GM19351 (cell line): ENCODE results near the gene EEA1.

ENCODE experiments used
- ATAC-seq: cut with Tn5 transposase; IDR thresholded peaks from one replicate; pipeline ENCODE4 v1.9.1; 2021; ENCODE audit warnings: mild to moderate bottlenecking, moderate library complexity; ENCODE audit not compliant: unreplicated experiment

The EEA1 gene

DNA sequence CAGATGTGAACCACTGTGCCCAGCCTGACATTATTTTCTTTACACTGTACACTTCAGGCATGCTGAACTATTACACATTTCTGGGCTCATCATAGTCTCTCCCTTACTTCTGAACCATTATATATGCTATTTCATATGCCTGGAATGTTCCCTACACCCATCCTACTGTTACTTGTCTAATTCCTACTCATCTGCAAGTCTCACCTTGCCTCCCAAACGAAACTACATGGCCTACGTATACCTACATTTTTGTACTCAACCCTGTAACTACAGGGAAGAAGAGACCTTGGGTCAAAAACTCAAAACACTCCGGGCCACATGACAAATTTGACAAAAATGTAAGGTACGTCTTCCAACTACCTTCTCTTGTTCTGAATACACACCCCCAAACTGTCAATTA lies 9.5 kb upstream of the EEA1 start:
- no peak for ATAC-seq

DNA sequence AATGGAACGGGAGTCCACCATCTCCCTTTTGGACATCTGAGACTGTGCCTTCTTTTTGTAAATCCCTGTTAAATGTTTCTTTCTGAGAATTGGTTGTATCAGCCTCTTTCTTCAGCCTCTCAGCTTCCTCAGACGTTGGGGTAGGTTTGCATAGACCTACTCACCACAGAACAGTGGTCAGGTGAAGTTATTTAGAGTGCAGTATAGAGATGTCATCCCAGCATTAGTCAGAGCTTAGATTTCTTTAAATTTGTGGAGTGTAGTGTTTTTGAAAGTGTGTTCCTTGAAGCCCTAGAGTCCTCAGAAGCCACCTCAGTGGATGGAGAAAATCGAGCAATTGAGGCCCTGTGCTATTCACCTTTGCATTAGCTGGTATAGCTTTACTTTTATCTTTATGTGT lies 8.9 kb upstream of the EEA1 start:
- ATAC-seq, result peak; percentile 66

DNA sequence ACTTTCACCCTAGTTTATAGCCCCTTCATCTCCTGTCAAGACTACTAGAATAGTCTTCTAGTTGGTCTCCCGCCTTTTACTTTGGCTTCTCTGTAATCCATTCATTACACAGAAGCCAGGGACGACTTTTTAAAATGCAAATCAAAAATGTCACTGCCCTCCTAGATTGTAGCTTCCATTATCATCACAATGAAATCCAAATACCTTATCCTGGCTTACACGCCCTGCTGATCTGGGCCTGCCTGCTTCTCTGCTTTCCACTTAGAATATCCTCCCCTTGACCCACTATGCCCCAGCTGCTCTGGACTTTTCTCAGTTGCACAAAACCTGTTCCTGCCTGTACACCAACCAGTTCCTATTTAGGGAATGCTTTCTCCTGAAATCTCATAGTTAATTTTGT lies 4.5 kb upstream of the EEA1 start:
- no peak for ATAC-seq

DNA sequence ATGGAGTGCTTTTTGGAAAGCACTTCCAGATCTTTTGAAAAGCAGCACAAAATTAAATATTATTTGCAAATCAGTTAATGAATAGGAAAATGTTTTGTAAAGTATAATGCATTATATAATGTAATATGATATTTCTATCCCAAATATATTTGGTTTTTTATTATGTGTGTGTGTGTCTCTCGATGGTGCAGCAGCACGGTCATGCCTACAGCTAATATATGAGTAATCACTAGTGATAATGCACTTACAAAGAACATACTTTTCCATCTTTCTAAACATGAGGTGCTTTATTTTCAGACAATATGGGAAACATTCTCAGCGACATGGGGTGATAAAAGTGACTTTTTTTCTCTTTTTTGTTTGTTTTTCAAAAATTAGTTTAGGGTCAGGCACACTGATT lies 1.3 kb upstream of the EEA1 start:
- ATAC-seq, result no peak

DNA sequence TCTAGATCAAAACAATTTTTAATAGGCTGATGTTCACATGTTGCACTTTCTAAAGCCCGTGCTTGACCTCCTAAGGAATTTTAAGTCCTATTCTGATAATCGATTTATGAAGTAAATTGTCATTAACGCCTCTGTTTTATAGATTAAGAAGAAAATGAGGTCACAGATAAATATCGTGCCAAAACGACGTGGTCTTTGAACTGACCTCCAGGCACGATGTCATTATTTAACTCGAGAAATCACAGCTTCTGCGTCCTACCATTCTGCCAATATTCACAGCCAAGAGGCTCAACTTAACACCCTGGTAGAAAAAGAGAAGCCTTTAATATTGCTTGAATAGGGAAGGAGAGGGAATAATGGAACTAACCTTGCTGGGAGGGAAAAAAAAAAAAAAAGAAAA lies 888 bp upstream of the EEA1 start:
- ATAC-seq, result no peak

DNA sequence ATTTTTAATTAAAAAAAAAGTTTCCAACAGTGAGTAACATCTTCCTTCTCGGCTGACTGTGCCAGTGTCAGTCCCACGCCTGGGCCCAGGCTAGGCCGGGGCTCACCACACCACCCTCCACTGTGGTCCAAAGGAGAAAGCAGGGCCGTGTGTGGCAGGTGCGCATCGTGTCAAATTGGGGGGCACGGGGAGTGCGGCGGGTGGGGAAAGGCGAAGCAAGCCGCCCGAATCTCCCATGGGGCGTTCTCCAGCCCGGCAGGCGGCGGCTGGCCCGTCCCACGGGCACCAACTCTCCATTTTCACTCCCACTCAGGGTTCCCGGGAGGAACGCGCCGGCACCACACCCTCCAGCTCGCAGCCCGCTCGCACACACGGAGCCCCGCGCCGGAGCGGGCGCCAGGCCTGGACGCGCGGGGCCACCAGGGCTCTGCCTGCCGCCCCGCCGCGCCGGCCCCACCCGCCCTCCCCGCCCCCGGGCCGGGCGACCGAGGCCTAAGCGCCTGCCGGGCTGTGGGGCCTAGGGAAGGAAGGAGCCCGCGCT lies 604 bp downstream of the EEA1 start:
- no peak for ATAC-seq

DNA sequence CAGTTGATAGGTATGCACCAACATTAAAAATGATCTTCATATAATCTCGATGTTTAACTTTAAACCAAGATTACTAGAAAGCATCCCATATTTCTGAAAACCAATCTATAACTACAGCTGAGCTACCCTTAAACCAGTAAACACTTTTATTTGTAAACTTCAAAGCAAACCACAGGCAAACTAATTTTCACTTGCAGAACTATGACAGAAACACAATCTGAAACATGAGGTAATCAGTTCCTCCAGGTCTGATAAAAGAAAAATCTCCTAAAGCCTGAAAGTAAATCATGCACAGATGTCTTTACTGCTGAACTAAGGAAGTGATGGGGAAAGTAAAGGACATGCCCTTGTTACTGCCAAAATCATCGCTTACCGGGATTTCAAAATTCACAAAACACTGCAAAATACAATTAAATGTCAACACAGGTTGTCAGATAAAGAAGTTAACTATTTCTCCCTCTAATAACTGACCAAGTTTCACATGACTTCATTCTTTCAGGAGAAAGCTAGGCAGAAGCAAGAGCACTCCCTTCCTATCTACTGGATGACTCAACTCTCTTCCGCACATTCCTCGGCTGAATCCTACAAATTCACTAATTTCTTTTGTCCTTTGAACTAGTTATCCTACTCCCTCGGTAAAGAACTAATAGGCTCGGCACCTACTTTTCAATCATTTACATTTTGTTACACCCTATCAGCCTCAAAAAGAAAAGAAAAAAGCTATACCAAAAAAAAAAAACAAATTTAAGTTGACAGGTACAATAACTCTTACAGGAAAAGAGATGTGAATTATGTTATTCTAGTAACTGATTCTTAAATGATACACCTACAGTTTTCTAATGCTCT lies 1.4 kb downstream of the EEA1 start:
- ATAC-seq, result no peak

DNA sequence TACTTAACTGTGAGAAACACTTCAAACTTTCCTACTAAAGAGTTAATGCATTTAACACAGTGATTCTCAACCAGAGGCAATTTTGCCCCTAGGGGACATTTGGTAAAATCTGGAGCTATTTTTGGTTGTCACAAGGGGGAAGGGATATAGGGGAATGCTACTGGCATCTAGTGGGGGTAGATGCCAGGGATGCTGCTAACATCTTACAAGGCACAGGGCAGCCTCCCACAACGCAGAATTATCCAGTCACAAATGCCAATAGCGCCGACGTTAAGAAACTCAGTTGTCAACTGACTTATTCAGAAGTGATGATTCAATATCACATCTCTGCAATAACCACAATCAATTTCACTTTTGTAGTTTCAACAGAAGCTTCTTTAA lies 2.0 kb downstream of the EEA1 start:
- ATAC-seq, result no peak

DNA sequence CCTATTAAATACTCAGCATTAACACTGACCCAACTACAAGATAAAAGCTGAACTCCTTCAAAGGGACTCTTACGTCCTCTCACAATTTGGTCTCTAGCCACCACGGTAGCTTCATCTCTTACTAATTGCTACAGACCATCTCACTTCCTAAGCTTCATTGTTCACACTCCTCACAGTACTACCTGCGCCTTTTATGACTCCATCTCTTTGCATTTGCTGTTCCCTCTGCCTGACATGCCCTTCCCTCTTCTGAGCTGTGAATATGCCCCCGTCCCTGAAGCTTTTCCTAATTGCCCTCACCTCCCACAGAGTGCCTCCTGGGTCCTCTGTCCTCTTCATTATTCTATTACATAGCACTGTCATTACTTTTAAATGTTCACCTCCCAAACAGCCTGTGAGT lies 2.5 kb downstream of the EEA1 start:
- ATAC-seq, result no peak

DNA sequence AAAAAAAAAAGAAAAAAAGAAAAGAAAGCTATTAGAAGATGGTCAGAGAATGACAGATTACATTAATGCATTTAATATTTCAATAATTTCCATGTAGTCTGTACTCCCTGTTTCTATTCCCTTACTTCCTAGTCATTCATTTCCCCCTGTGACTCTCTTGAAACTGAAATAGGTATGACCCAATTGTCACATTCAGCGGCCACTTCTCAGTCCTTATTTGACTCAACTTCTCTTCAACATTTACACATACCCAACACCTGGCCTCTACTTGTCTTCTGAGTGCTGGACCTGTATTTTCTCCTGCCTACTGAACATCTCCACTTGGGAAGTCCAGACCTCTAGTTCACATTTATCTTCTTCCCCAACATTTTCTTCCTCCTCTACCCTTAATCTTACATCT lies 7.2 kb downstream of the EEA1 start:
- peak; percentile 93 for ATAC-seq

DNA sequence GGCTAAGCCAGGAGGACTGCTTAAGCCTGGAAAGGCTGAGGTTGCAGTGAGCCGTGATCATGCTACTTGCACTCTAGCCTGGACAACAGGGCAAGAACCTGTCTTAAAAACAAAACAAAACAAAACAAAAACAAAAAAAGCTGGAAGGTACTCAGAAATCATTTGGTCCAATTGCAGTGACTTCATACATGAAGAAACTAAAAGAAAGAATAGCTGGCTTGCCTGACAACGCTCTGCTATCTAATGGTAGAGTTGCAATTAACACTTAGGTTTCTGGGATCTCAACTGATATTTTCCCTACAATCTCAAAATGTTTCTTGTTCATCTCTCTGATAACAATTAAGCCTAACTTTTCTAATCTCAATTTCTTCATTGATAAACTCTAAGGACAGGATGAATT lies 13.7 kb downstream of the EEA1 start:
- no peak for ATAC-seq

DNA sequence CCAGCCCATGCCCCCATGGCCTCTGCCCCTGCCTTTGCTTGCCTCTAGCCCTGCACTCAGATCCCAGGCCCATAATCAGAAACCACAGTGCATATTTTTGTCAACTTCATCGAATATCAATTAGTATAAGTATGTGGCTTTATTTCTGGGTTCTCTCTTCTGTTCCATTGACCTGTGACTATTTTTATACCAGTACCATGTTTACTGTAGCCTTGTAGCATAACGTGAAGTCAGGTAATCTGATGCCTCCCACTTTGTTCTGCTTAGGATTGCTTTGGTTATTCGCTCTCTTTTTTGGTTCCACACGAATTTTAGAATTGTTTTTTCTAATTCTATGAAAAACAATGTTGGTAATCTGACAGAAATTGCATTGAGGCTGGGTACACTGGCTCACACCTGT lies 14.9 kb downstream of the EEA1 start:
- ATAC-seq, result no peak

DNA sequence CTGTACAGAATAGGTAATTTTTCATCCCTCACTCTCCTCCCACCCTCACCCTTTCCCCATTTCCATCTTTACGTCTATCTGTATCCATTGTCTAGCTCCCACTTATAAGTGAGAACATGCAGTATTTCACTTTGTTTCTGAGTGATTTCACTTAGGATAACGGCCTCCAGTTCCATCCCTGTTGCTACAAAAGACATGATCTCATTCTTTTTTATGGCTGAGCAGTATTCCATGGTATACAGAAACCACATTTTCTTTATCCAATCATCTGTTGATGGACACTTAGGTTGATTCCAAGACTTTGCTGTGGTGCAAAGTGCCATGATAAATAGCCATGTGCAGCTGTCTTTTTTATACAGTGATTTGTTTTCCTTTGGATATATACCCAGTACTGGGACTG lies 16.4 kb downstream of the EEA1 start:
- ATAC-seq, result no peak

DNA sequence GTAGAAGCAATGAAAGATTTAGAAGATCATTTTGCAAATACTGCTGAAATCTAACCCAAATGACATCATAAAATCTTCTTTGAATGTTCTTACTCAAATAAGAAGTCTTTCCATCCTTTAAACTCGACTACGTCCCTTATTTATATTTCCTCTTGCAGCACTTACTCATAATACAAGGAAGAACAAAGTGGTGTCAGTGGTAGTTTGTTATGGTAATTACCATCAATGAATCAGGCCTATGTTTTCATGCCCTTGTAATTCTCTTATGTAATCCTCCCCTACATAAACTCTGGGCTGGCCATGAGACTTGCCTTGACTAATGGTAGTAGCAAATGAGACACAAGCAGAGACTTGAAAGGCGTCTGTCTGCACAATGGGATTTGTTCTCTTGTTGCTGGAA lies 17.0 kb downstream of the EEA1 start:
- no peak for ATAC-seq

DNA sequence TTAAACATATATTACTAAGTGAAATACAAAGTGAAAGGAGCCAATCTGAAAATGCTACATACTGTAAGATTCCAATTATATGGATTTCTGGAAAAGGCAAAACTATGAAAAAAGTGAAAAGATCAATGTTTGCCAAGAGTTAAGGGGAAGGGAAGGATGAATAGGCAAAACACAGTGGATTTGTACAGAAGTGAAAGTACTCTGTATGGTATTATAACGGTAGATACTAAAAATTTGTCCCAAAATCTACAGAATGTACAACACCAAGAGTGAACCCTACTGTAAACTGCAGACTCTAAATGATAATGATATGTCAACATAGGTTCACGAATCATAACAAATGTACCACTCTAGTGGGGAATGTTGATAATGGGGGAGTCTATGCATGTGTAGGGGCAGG lies 17.8 kb downstream of the EEA1 start:
- ATAC-seq, result no peak

DNA sequence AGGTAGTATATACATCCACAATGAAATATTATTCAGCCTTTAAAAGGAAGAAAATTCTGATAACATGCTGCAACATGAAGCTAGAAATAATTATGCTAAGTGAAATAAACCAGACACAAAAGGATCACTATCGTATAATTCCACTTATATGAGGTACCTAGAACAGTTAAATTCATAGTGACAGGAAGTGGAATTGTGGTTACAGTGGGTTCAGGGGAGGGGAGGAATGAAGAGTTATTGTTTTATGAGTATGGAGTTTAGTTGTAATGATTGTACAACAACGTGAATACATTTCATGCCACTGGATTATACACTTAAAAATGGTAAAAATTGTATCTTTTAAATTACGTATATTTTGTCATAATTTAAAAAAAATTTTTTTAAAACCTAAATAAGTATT lies 21.0 kb downstream of the EEA1 start:
- no peak for ATAC-seq

DNA sequence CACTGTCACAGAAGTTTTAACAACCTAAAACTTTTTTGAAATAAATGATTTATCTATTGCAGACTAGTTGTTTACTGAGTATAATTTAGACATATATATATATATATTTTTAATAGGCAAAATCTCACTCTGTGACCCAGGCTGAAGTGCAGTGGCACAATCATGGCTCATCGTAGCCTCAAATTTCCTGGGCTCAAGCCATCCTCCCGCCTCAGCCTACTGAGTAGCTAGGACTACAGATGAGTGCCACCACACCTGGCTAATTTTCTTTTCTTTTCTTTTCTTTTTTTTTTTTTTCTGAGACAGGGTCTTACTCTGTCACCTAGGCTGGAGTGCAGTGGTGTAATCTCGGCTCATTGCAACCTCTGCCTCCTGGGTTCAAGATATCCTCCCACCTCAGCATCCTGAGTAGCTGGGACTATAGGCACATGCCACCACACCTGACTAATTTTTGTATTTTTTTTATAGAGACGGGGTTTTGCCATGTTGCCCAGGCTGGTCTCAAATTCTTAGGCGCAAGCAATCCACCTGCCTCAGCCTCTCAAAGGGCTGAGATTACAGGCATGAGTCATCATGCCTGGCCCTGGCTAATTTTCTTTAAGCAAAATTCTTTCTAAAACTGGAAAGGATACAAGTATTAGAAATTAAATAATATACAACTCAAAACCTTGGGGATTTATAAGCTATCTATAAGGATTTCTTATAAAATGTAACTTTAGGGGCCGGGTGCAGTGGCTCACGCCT lies 23.1 kb downstream of the EEA1 start:
- ATAC-seq, result no peak

DNA sequence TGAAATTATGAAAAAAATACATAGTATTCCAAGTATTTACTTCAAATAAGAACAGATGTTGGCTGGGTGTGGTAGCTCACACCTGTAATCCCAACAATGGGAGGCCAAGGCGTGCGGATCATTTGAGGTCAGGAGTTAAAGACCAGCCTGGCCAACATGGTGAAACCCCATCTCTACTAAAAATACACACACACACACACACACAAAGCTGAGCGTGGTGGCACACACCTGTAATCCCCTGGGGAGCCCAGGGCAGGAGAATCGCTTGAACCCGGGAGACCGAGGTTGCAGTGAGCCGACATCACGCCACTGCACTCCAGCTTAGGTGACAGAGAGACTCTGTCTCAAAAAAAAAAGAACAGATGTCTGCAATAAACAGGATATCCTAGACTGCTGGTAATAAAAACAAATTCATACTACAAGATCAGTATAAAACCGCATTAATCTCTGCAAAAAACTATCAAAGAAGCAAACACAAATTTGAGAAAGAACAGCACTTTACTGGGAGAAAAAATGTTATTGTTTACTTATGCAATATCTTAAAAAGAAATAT lies 23.8 kb downstream of the EEA1 start:
- ATAC-seq, result no peak

DNA sequence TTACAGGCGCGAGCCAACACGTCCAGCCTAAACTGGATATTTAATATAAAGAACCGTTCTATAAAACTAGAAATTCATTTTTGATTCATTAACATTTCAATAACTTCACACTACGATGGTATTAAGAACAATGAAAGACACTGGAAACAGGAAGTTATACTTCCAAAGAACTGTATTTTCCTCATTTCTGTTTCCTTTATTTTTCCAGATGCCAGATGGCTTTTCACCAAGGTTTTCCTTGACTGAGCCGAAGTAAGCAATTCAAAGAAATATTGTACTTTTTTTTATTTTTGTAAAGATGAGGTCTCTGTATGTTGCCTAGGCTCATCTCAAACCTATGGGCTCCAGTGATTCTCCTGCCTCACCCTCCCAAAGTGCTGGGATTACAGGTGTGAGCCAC lies 28.2 kb downstream of the EEA1 start:
- no peak for ATAC-seq

DNA sequence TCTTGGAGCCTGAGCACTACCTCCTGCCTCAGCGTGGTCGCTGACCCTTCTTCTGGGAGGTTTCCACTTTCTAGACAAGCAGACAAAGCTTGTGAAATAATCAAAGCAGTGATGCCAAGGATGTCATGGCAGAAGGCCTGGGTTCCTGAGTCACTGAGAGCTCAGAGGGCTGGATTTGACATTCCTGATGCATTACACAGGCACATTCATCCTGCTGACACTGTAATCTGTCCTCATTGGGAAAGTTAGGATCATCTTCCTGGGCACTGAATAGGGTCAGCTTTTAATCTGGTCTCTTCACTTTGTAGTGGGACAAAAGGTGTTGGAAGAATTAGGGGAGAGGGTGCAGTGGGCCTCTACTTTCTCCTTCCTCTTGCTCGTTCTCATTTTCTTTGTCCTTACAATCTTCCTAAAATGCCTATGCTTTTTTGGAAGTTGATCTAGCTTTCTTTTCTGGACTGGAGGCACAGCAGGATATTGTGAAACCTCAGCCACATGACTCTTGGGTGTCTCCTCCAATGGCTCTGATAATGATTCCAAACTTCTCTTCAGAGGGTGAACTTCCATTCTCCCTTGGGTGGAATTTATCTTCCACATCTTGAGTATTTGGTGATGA lies 29.6 kb downstream of the EEA1 start:
- no peak for ATAC-seq

DNA sequence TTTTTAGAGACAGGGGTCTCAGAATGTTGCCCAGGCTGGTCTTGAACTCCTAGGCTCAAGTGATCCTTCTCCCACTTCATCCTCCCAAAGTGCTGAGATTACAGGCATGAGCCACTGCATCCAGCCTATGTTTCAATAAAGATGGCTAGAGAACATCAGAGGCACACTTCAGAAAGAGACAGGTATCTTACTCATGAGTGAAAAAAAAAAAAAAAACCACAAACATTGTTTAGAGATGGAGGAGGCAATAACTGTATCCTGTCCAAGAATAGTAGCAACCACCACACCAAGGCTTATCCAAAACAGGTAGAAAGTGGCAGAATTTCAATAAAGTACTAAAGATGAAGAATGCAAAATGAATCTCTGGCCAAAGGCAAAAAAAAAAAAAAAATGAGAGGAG lies 30.3 kb downstream of the EEA1 start:
- no peak for ATAC-seq

DNA sequence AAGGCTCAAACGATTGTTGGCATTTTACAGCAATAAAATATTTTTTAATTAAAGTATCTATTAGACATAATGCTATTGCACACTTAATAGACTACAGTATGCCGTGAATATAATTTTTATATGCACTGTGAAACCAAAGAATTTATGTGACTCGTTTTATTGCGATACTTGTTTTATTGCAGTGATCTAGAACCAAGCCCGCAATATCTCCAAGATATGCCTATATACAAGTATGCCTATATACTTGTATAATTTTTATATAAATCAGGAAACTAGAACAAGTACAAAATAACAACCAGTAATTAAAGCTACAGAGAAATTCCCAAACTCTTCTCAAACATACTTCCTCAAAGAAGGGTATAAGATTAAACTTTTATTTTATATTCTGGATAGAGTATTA lies 31.3 kb downstream of the EEA1 start:
- ATAC-seq, result no peak
